Common myeloid progenitor, CD34-positive (primary cell): ENCODE measurements around the gene ZNF423.
A peak's percentile ranks its signal among the peaks of the same experiment; 100 is the strongest.

ENCODE experiments used
- CTCF ChIA-PET: fragments of 350-600 bp; sonication (Branson Sonifier 250); formaldehyde crosslinking; loops from one replicate; lab custom pipeline; 2021; ENCODE audit warnings: antibody characterized with exemption; lab: Charles Lee
- POLR2A ChIA-PET: fragments of 350-600 bp; sonication (Branson Sonifier 250); formaldehyde crosslinking; loops from one replicate; lab custom pipeline; 2021; ENCODE audit warnings: antibody characterized with exemption; lab: Charles Lee
- DNase-seq, 3 donors: peaks; one replicate each; pipeline versions ENCODE4 v3.0.0 to v3.0.0-alpha.2; 2013
- H3K27ac ChIP-seq, 2 experiments: 1 replicate in 1 of 2; 2 replicates in 1 of 2; pipeline ENCODE4 v1.7.0; 2013; ENCODE audit warnings: inconsistent platforms in 2 of 2, low read length in 2 of 2, mild to moderate bottlenecking in 2 of 2, low read depth in 1 of 2, moderate library complexity in 1 of 2; ENCODE audit not compliant: severe bottlenecking in 2 of 2, insufficient read depth in 1 of 2, poor library complexity in 1 of 2
- H3K27me3 ChIP-seq, 5 experiments: replicated peaks in 2 of 5; 1 replicate in 3 of 5; 2 replicates in 2 of 5; pipeline versions ENCODE4 v1.6.1 to v1.7.0; 2013; ENCODE audit warnings: low read length in 4 of 5, mild to moderate bottlenecking in 2 of 5, moderate library complexity in 2 of 5, inconsistent platforms in 1 of 5; ENCODE audit not compliant: insufficient read depth in 5 of 5, control insufficient read depth in 4 of 5
- H3K36me3 ChIP-seq, 4 experiments: 1 replicate in 2 of 4; 2 replicates in 2 of 4; pipeline versions ENCODE4 v1.6.1 to v1.7.0; 2013; ENCODE audit warnings: low read length in 3 of 4, control low read depth in 1 of 4, mild to moderate bottlenecking in 1 of 4; ENCODE audit not compliant: control insufficient read depth in 4 of 4, insufficient read depth in 4 of 4
- H3K4me1 ChIP-seq, 4 experiments: 1 replicate in 3 of 4; 2 replicates in 1 of 4; pipeline versions ENCODE4 v1.6.1 to v1.7.1; 2013; ENCODE audit warnings: low read length in 3 of 4, mild to moderate bottlenecking in 3 of 4, control low read depth in 1 of 4, inconsistent platforms in 1 of 4, moderate library complexity in 1 of 4; ENCODE audit not compliant: control insufficient read depth in 4 of 4, insufficient read depth in 4 of 4; ENCODE audit errors: control extremely low read depth in 1 of 4
- H3K4me3 ChIP-seq, 7 experiments: 1 replicate in 4 of 7; 2 replicates in 3 of 7; pipeline versions ENCODE4 v1.5.1 to v1.7.0; 2013; ENCODE audit warnings: mild to moderate bottlenecking in 7 of 7, low read length in 6 of 7, moderate library complexity in 6 of 7, inconsistent platforms in 2 of 7, low read depth in 2 of 7, control low read depth in 1 of 7; ENCODE audit not compliant: insufficient read depth in 4 of 7, control insufficient read depth in 1 of 7; ENCODE audit errors: extremely low read depth in 1 of 7
- H3K9me3 ChIP-seq, 5 experiments: 1 replicate in 4 of 5; 2 replicates in 1 of 5; pipeline versions ENCODE4 v1.6.1 to v1.7.1; 2013; ENCODE audit warnings: low read length in 4 of 5, mild to moderate bottlenecking in 2 of 5, inconsistent platforms in 1 of 5, low read depth in 1 of 5, moderate library complexity in 1 of 5; ENCODE audit not compliant: control insufficient read depth in 4 of 5, insufficient read depth in 2 of 5; ENCODE audit errors: control extremely low read depth in 1 of 5
- WGBS: methylation state at CpG from one replicate; pipeline ENCODE4 v1.1.5; 2013; ENCODE audit not compliant: insufficient coverage; 5-methylcytosine and 5-hydroxymethylcytosine counted together

Gene ZNF423

DNA sequence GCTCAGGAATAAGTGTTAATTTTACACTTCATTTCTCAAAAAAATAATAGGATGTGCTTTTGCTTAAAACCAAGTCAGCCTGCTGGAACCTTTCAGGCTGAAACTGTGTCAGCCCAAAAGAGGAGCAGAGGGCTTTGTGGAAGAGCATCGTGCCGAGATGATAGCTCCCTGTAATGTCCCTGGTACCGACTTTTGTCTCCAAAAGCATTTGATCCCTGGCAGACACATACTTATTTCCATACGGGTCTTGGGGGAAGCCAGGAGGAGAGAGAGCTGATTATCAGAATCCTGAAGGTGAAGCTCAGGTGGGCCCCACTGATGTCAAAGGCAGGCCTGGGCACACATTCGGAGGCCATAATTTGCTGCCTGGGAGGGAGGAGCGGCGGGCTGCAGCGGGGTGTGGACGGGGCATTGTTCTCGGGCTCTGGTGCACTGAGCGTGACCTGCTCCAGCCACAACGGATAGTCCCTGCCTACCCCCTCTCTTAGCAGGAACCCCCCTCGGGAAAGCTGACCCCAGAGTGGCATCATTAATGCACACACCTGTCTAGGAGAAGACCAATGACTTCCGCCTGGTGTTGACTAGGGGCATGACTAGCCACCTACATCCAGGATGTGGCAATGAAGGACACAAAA lies 326.4 kb downstream of the ZNF423 start:
- Histone ChIP-seq H3K36me3 (no peaks in the 10 kb centered on the region), H3K9me3 (no peaks in the 10 kb centered on the region), H3K27me3 (no peaks in the 10 kb centered on the region), H3K4me1 (peaks cover 0 to 67% (median 58%) of the 10 kb centered on the region in 4 experiments), H3K27ac (no peak overlapping the region), H3K4me3 (peak overlapping the region in 2 of 7 experiments; percentile 31 to 76)
- WGBS: 70% methylated on average over 7 of the region's 14 CpGs
- CTCF ChIA-PET: interaction anchor here (0.9 to 4.2 kb wide), 6 partner anchors 8 to 67 kb away, joined by 3 to 11 read pairs (median 3); no protein-coding TSS in a partner anchor
- DNase-seq: no peak
- POLR2A ChIA-PET: interaction anchor here (1.1 kb wide), 1 partner anchor 26 kb away, joined by 3 read pairs; no protein-coding TSS in a partner anchor

GRCh38 chr16:49528866-49529288 lies 327.0 kb downstream of the ZNF423 start:
- peak in 2 of 3 donors; percentile 39 to 50 for DNase-seq
- H3K27me3 ChIP-seq: no peaks in the 10 kb centered on the region
- H3K27ac ChIP-seq: peak overlapping the region in 1 of 2 experiments; percentile 38
- no peaks in the 10 kb centered on the region for H3K9me3 ChIP-seq
- peak overlapping the region in 4 of 7 experiments; percentile 52 to 76 (median 65) for H3K4me3 ChIP-seq
- no peaks in the 10 kb centered on the region for H3K36me3 ChIP-seq
- 27% methylated on average over 3 of the region's 13 CpGs for WGBS
- ChIA-PET POLR2A (interaction anchor here (1.1 kb wide), 1 partner anchor 26 kb away, joined by 3 read pairs; no protein-coding TSS in a partner anchor), CTCF (interaction anchor here (0.9 to 4.2 kb wide), 5 partner anchors 9 to 66 kb away, joined by 3 to 11 read pairs (median 4); no protein-coding TSS in a partner anchor)
- peaks cover 0 to 72% (median 63%) of the 10 kb centered on the region in 4 experiments for H3K4me1 ChIP-seq

DNA sequence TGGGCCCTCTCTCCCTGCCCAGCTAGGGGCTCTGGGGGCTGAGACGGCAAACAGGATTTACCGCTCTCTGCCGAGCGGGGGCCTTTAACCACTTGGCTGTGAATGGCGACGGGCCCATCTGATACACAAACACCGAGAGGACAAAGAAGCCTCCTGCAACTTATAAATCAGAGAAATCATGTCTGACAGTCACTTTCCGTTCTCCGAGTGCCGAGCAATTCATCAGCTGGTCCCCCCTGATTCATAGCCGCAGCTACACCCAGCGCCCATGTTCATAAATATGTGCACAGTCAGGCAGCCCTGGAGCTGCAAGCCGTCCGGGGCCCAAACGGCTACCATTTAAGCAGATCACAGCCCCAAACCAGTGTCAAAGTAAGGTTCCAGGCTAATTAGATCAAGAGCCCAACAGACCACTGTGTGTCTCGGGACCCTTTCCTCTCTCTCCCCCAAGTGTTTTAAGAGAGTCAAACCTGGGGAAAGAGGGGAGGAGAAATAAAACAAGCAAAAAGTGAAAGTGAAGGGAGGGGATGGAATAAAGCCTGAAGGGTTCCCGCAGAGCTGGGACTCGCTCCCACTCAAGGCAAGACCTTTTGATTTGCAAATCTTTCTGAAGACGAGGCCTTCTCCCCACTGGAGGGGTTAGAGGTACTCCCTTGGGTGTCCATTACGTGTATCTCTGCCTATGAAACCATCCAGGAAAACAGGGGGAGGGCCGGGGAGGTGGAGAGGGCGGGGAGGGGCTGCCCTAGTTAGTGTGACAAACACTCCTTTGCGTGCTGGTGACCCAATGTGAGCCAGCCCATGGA lies 327.6 kb downstream of the ZNF423 start:
- peak overlapping the region in 1 of 2 experiments; percentile 38 for H3K27ac ChIP-seq
- peaks cover 0 to 72% (median 63%) of the 10 kb centered on the region in 4 experiments for H3K4me1 ChIP-seq
- no peaks in the 10 kb centered on the region for H3K36me3 ChIP-seq
- CTCF ChIA-PET: interaction anchor here (1.0 to 4.2 kb wide), 5 partner anchors 9 to 65 kb away, joined by 3 to 11 read pairs (median 4); no protein-coding TSS in a partner anchor
- H3K9me3 ChIP-seq: no peaks in the 10 kb centered on the region
- no peaks in the 10 kb centered on the region for H3K27me3 ChIP-seq
- POLR2A ChIA-PET: interaction anchor here (0.7 to 1.1 kb wide), 2 partner anchors 25 to 72 kb away, joined by 3 read pairs; no protein-coding TSS in a partner anchor
- DNase-seq: peak; percentile 60 to 90 (median 82)
- H3K4me3 ChIP-seq: peak overlapping the region in 6 of 7 experiments; percentile 12 to 76 (median 56)
- 0% methylated on average over 13 of the region's 23 CpGs for WGBS

DNA sequence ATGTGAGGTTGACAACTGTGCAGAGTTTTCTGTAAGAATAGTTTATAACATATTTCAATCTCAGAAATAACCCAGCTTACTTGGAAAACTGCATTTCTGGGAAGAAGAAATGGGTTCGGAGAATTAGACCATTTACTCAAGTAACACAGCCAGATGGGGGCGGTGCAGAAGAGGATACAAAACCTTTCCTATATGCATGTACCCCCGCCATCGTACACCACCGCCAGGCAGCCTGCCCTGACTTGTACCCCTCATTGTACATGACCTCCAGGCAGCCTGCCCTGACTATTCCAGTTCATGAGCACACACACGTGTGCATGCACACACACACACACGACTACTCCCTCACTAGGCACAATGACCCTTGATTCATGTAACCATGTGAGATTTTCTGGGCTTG lies 328.3 kb downstream of the ZNF423 start:
- POLR2A ChIA-PET: no interaction called here
- CTCF ChIA-PET: interaction anchor here (1.0 to 4.2 kb wide), 4 partner anchors 10 to 65 kb away, joined by 3 to 11 read pairs (median 4); no protein-coding TSS in a partner anchor
- 71% methylated on average over 5 of the region's 7 CpGs for WGBS
- peak in 1 of 3 donors; percentile 15 for DNase-seq
- Histone ChIP-seq H3K4me3 (peak overlapping the region in 2 of 7 experiments; percentile 60 to 76), H3K27me3 (no peaks in the 10 kb centered on the region), H3K36me3 (no peaks in the 10 kb centered on the region), H3K4me1 (peaks cover 0 to 67% (median 60%) of the 10 kb centered on the region in 4 experiments), H3K9me3 (no peaks in the 10 kb centered on the region), H3K27ac (no peak overlapping the region)

DNA sequence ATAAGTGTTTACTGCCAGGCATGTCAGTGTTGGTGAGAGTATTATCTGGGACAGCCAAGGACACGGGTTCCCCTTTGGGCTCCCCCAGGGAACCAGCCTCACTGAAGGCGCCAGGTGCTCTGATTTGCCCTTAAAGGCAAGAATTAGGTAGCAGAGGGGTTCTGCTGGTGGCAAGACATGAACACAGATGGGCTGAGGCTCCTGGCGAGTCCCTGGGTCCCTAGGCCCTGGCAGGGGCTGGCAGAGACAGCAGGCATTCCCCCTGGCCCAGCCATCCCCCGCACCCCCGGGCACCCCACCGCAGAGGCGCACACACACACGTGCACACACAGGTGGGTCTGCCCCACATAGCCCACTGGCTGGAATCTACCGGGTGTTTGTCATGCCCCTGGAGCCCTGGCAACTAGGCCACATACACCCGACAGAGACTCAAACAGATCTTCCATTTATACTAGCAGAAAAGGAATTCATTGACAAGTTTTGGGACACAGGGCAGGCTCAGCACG lies 329.0 kb downstream of the ZNF423 start:
- 93% methylated on average over 6 of the region's 11 CpGs for WGBS

GRCh38 chr16:49524947-49525315 lies 331.0 kb downstream of the ZNF423 start:
- CTCF ChIA-PET: interaction anchor here (1.1 to 4.2 kb wide), 7 partner anchors 9 to 30 kb away, joined by 3 to 11 read pairs (median 6); no protein-coding TSS in a partner anchor
- POLR2A ChIA-PET: interaction anchor here (0.6 kb wide), 1 partner anchor 971 kb away, joined by 3 read pairs; no protein-coding TSS in a partner anchor
- peaks cover 0 to 40% (median 33%) of the 10 kb centered on the region in 4 experiments for H3K4me1 ChIP-seq

More for the DNA sequence above, 329.0 kb downstream of the ZNF423 start:
- ChIA-PET CTCF (interaction anchor here (1.0 to 4.2 kb wide), 6 partner anchors 11 to 66 kb away, joined by 3 to 11 read pairs (median 4); no protein-coding TSS in a partner anchor), POLR2A (no interaction called here)
- Histone ChIP-seq H3K4me1 (peaks cover 0 to 60% (median 53%) of the 10 kb centered on the region in 4 experiments), H3K27ac (no peak overlapping the region), H3K27me3 (no peaks in the 10 kb centered on the region), H3K9me3 (no peaks in the 10 kb centered on the region), H3K36me3 (no peaks in the 10 kb centered on the region), H3K4me3 (no peak overlapping the region)
- DNase-seq: no peak

More at GRCh38 chr16:49524947-49525315, 331.0 kb downstream of the ZNF423 start:
- no peak overlapping the region for H3K4me3 ChIP-seq
- no peaks in the 10 kb centered on the region for H3K27me3 ChIP-seq
- WGBS: 85% methylated on average over 8 of the region's 9 CpGs
- H3K9me3 ChIP-seq: no peaks in the 10 kb centered on the region
- no peak overlapping the region for H3K27ac ChIP-seq
- no peak for DNase-seq
- no peaks in the 10 kb centered on the region for H3K36me3 ChIP-seq
